Posterior cingulate gyrus (tissue), 11 donors: ENCODE results near the gene SSR3.

Experiments
- DNase-seq, 10 donors: peaks; one replicate each; pipeline versions ENCODE4 v3.0.0 to v3.0.0-alpha.2; 2020 to 2021; ENCODE audit warnings: mixed read lengths in 3 of 10
- intact Hi-C: fragments of 100-400 bp; cut with DNase I; formaldehyde crosslinking; loops from one replicate; pipeline ENCODE4 v1.15.1; 2023

The SSR3 gene

DNA sequence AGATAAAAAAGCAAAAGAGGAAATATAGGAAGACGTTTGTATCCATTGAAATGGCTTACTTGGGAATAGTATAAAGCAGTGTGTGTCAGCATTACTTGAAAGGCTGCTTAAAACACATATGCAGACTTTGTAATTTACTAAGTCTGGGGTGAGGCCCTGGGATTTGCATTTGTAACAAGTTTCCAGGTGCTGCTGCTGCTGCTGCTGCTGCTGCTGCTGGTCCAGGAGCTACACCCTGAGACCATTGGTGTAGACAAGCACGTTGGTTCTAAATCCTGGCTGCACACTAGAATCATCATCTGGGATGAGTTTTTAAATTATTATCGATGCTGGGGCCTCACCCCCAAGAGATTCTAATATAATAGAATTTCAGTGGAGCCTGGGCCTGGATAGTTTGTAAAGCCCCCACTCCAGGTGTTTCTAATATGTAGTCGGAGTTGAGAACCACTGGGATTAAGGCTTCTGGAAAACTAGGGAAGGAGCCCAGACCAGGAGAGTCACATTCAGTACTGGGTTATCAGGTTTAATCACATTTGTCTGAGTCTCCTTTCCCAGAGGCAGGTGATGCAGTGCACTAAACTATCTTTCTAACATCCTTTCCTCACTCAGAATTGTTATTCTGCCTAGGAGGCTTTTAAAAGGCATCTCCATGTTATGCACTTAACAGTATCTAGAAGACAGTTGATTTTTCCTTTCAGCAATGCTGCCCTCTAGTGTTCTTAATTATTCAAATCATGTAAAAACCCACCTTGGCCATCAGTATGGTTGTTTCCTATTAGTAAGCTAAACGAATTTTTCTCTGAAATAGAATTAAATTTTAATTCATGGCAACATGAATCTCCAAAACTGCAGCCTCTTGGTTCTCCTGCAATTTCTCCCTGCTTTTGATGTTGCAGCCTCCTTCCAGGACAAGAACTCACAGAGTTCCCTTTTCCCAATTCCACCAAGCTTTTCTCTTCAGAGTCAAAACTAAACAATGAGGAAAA is 45.4 kb downstream of the SSR3 start:
- DNase-seq, result no peak
- intact Hi-C loops, result loop anchor here (2.0 to 10.0 kb wide), 2 partner anchors 359 to 495 kb away; no protein-coding TSS in a partner anchor

DNA sequence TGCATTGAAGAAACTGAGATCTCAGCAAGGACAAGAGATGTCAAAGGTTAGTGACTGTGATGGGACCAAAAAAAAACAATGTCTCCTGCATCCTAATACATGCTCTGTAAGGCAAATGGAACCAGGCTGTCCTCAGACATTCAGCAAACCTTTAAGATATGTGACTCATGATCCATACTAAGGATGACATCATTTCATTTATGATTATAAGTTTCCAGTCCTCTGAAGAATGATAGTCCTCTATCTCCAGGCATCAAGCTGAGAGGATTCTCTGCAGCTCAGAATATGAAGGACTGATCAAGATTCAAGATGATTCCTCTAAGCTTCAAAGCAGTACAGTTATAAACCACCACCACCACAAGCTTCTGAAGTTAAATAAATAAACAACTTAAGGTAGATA is 47.6 kb downstream of the SSR3 start:
- intact Hi-C loops, result no loop called here

DNA sequence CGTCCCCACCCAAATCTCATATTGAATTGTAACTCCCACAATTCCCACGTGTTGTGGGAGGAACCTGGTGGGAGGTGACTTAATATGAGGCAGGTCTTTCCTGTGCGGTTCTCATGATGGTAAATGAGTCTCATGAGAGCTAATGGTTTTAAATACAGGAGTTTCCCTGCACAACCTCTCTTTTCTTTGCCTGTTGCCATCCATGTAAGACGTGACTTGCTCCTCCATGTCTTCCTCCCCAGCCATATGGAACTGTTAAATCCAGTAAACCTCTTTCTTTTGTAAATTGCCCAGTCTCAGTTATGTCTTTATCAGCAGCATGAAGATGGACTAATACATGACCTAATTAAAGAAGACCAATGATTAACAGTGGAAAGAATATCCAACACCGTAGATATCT is 56.6 kb downstream of the SSR3 start:
- no peak for DNase-seq
- intact Hi-C loops, result no loop called here

More for the DNA sequence above, 47.6 kb downstream of the SSR3 start:
- DNase-seq, result no peak

DNA sequence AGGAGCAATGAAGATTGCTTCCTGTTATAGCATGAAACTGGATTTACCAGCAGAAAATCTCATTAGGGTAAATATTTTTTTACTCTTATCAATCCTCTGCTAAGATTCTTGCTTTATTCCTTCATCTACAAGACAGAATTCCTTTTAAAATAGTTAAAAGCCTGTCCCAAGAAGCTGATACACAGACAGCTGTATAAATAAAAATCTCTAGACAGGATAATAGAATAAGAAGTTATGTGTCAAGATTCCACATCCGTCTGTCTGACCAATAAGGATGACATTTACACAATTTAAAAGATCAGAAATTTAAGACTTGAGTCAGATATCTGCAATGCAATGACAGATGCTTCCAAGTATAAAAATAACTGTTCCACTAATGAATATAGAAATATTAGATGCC is 57.6 kb downstream of the SSR3 start:
- DNase-seq, result no peak
- intact Hi-C loops, result no loop called here

DNA sequence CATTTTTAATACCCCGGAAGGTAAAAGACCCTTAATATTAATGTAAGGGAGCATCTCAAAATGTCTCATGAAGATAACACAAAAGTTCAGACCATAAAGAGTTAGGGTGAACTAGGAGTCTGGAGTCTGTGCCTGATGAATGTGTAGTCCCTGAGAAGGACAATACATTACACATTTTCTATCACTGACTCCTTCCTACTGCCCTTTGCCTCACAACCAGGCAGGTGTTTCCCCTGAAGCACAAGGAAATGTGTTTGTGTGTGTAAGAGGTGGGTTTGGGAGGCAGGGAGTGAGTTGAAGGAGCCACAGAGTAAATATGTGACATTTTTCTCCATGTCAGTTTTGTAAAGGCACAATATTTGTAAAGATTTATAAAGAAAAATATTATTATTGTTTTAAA is 59.1 kb downstream of the SSR3 start:
- DNase-seq, result no peak
- intact Hi-C loops, result no loop called here

DNA sequence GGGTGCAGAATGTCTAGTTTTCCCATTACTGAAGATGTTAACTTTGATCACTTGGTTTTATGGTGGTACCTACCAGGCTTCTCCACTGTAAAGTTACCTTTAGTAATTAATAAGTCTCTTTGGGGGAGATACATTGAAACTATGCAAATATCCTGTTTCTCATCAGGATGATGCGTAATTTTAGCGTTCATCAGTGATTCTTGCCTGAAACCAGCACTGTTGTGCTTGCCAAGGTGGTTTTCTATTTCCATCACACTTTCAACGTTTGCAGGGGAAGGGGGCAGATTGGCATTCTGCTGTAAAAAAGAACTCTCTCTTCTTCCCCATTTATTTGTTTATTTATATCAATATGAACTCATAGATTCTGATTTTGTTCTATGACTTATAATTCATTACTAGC is 61.0 kb downstream of the SSR3 start:
- intact Hi-C loops, result no loop called here
- DNase-seq, result no peak

DNA sequence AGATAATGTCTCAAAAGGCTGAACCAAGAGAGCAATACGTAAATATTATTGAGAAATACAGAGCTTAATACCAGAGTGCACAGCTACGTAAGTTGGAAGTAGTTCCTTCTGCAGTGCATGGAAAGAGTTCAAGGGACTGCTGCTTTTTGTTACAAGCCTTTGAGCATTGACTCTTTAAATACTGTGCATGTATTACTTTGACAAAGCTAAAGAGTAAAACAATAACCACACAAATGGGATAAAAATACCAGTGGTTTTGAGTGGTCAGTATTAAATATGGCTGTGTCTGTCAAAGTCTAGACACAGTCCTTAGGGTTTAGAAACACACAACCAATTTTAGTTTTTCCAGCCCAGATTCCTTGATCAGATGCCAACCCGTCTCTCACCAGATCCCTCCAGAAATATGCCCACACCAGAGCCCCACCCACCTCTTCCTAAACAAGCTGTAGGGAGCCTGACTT is 62.1 kb downstream of the SSR3 start:
- intact Hi-C loops, result no loop called here

DNA sequence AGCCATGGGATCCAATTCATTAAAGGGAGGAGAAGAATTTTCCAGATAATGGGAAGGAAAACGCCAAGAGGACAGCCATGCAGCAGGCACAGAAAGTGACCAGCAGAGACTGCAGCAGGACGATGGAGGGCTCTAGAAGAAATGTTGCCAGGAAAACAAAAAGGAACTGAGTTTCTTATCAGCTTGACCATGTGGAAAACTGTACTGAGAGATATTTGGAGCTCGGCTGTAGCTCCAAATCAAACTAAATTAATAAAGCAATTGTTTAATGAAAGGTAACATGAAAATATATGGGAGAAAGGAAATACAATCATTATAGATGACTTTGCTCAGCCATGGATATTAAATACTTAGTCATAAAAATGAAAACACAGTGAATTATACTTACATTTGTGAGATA is 63.7 kb downstream of the SSR3 start:
- intact Hi-C loops, result no loop called here

More for the DNA sequence above, 62.1 kb downstream of the SSR3 start:
- DNase-seq, result no peak

More for the DNA sequence above, 63.7 kb downstream of the SSR3 start:
- DNase-seq, result no peak
